Dedifferentiated amniotic fluid mesenchymal stem cell (primary cell): ENCODE results near the gene ATL2.
"Not testable (repeated sequence)": the region's sequence is repeated elsewhere in the genome, so short reads cannot be mapped to it uniquely, and the experiment has no call there.

Source experiments
- DNase-seq: peaks from one replicate; pipeline ENCODE4 v3.0.0-alpha.2; 2016; ENCODE audit errors: extremely low spot score

The ATL2 gene

GRCh38 chr2:38274286-38275276, 102.5 kb downstream of the ATL2 start:
- peak; percentile 90 for DNase-seq

- no peak for DNase-seq
These were observed 105.4 kb downstream of the ATL2 start for GRCh38 chr2:38271697-38272096.

GRCh38 chr2:38269421-38269820, 107.7 kb downstream of the ATL2 start:
- no peak for DNase-seq

- peak; percentile 67 for DNase-seq
These were observed 108.3 kb downstream of the ATL2 start for GRCh38 chr2:38268691-38269327.

GRCh38 chr2:38268001-38268400, 109.1 kb downstream of the ATL2 start:
- DNase-seq = no peak

GRCh38 chr2:38267270-38267925, 109.7 kb downstream of the ATL2 start:
- no peak for DNase-seq

- no peak for DNase-seq
These were observed 110.6 kb downstream of the ATL2 start for GRCh38 chr2:38266382-38267061.

- no peak for DNase-seq
These were observed 111.6 kb downstream of the ATL2 start for GRCh38 chr2:38265461-38265860.

- no peak for DNase-seq
These were observed 112.5 kb downstream of the ATL2 start for GRCh38 chr2:38264396-38265221.

GRCh38 chr2:38263293-38263692, 113.8 kb downstream of the ATL2 start:
- DNase-seq = no peak

GRCh38 chr2:38262069-38262871, 114.8 kb downstream of the ATL2 start:
- no peak for DNase-seq

- DNase-seq = no peak
These were observed 115.5 kb downstream of the ATL2 start for GRCh38 chr2:38261569-38262068.

- DNase-seq = no peak
These were observed 116.1 kb downstream of the ATL2 start for GRCh38 chr2:38260972-38261371.

GRCh38 chr2:38260469-38260868, 116.6 kb downstream of the ATL2 start:
- no peak for DNase-seq

- DNase-seq = no peak
These were observed 117.8 kb downstream of the ATL2 start for GRCh38 chr2:38259311-38259710.

GRCh38 chr2:38257680-38258079, 119.4 kb downstream of the ATL2 start:
- DNase-seq = not testable (repeated sequence)

- no peak for DNase-seq
These were observed 120.5 kb downstream of the ATL2 start for GRCh38 chr2:38256610-38257009.

- no peak for DNase-seq
These were observed 121.9 kb downstream of the ATL2 start for GRCh38 chr2:38255211-38255610.

- no peak for DNase-seq
These were observed 122.3 kb downstream of the ATL2 start for GRCh38 chr2:38254796-38255195.

- no peak for DNase-seq
These were observed 125.1 kb downstream of the ATL2 start for GRCh38 chr2:38251940-38252339.
